Liver (tissue), 3 donors: ENCODE results near the gene ELK3.

Experiments used
- EGR1 ChIP-seq, 2 donors: IDR thresholded peaks; 2 replicates each; pipeline ENCODE4 v1.6.1; 2016 to 2018; ENCODE audit warnings: antibody characterized with exemption in 2 of 2, low read depth in 2 of 2
- GABPA ChIP-seq, 2 donors: IDR thresholded peaks in 1 of 2; conservative IDR thresholded peaks in 1 of 2; 2 replicates each; pipeline ENCODE4 v1.6.1; 2016; ENCODE audit warnings: antibody characterized with exemption in 2 of 2, mild to moderate bottlenecking in 1 of 2, moderate library complexity in 1 of 2
- RAD21 ChIP-seq, 2 donors: IDR thresholded peaks; 2 replicates each; pipeline ENCODE4 v1.6.1; 2016; ENCODE audit warnings: antibody characterized with exemption in 2 of 2, mild to moderate bottlenecking in 2 of 2
- RXRA ChIP-seq, 2 donors: IDR thresholded peaks; 2 replicates each; pipeline ENCODE4 v1.6.1; 2017 to 2018; ENCODE audit warnings: antibody characterized with exemption in 2 of 2, mild to moderate bottlenecking in 1 of 2
- SP1 ChIP-seq: IDR thresholded peaks from 2 replicates; pipeline ENCODE4 v1.6.1; 2018; ENCODE audit warnings: antibody characterized with exemption, mild to moderate bottlenecking
- TAF1 ChIP-seq: conservative IDR thresholded peaks from 2 replicates; pipeline ENCODE4 v1.6.1; 2016; ENCODE audit warnings: antibody characterized with exemption, mild to moderate bottlenecking
- YY1 ChIP-seq: IDR thresholded peaks from 2 replicates; pipeline ENCODE4 v1.6.1; 2016; ENCODE audit warnings: antibody characterized with exemption, mild to moderate bottlenecking
- TF ChIP-seq, protein P1 (sequence below): fragments of 150-350 bp; IDR thresholded peaks from 2 replicates; pipeline ENCODE4 v1.5.1; 2017; ENCODE audit warnings: improper control_type of control experiment, low read depth, low read length; ENCODE audit not compliant: missing input control
- TF ChIP-seq, protein P2 (sequence below): IDR thresholded peaks from 2 replicates; pipeline ENCODE4 v1.6.1; 2016; ENCODE audit warnings: antibody characterized with exemption, mild to moderate bottlenecking
- TF ChIP-seq, protein P3 (sequence below): IDR thresholded peaks from 2 replicates; pipeline ENCODE4 v1.6.1; 2016; ENCODE audit warnings: antibody characterized with exemption
- donor health status: healthy.
- donor health status: healthy.

DNA sequence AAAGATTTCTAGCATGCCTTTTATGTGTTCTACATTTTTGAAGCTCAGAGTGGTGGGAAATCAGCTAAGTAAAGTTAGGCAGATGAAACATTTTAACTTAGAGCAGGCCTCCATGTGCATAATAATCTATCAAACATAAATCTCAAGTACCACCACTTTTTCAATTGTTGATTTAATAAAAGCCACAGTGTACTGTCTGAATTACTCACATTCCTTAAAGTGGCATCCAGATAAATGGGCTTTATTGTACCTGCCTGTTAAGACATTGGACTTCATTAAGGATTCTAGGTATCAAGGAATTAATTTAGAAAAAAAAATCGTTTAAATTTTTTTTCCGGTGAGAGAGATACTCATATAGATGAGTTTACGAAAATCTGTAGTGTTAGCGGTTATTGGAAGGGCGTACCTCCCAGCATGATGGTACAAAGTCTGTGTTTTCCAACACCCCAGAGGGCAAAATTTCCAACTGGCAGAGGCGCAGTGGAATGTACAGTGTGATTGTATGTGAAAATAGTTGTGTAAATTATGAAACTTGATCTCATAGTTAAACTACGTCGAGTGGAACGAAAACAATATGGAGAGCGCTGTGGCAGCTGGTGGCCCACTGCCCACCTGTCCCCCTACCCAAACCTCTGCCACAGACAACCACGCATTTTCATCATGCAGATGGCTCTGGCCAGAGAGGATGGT lies 25.0 kb downstream of the ELK3 start:
- TF ChIP-seq, protein P1, sequence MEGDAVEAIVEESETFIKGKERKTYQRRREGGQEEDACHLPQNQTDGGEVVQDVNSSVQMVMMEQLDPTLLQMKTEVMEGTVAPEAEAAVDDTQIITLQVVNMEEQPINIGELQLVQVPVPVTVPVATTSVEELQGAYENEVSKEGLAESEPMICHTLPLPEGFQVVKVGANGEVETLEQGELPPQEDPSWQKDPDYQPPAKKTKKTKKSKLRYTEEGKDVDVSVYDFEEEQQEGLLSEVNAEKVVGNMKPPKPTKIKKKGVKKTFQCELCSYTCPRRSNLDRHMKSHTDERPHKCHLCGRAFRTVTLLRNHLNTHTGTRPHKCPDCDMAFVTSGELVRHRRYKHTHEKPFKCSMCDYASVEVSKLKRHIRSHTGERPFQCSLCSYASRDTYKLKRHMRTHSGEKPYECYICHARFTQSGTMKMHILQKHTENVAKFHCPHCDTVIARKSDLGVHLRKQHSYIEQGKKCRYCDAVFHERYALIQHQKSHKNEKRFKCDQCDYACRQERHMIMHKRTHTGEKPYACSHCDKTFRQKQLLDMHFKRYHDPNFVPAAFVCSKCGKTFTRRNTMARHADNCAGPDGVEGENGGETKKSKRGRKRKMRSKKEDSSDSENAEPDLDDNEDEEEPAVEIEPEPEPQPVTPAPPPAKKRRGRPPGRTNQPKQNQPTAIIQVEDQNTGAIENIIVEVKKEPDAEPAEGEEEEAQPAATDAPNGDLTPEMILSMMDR: no peak
- no peak for TF ChIP-seq YY1
- TF ChIP-seq RXRA (IDR thresholded peaks at IDR 0.05): no peak
- TF ChIP-seq EGR1 (IDR thresholded peaks at IDR 0.05; ENCODE audit: low read depth in 2 of 2): no peak
- no peak for TF ChIP-seq TAF1
- no peak for TF ChIP-seq GABPA (IDR thresholded peaks at IDR 0.05 in 1 of 2, conservative IDR thresholded peaks at IDR 0.05 in 1 of 2)
- TF ChIP-seq, protein P2, sequence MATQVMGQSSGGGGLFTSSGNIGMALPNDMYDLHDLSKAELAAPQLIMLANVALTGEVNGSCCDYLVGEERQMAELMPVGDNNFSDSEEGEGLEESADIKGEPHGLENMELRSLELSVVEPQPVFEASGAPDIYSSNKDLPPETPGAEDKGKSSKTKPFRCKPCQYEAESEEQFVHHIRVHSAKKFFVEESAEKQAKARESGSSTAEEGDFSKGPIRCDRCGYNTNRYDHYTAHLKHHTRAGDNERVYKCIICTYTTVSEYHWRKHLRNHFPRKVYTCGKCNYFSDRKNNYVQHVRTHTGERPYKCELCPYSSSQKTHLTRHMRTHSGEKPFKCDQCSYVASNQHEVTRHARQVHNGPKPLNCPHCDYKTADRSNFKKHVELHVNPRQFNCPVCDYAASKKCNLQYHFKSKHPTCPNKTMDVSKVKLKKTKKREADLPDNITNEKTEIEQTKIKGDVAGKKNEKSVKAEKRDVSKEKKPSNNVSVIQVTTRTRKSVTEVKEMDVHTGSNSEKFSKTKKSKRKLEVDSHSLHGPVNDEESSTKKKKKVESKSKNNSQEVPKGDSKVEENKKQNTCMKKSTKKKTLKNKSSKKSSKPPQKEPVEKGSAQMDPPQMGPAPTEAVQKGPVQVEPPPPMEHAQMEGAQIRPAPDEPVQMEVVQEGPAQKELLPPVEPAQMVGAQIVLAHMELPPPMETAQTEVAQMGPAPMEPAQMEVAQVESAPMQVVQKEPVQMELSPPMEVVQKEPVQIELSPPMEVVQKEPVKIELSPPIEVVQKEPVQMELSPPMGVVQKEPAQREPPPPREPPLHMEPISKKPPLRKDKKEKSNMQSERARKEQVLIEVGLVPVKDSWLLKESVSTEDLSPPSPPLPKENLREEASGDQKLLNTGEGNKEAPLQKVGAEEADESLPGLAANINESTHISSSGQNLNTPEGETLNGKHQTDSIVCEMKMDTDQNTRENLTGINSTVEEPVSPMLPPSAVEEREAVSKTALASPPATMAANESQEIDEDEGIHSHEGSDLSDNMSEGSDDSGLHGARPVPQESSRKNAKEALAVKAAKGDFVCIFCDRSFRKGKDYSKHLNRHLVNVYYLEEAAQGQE: no peak
- no peak for TF ChIP-seq RAD21 (IDR thresholded peaks at IDR 0.05)
- TF ChIP-seq, protein P3, sequence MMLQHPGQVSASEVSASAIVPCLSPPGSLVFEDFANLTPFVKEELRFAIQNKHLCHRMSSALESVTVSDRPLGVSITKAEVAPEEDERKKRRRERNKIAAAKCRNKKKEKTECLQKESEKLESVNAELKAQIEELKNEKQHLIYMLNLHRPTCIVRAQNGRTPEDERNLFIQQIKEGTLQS: no peak
- TF ChIP-seq SP1: no peak
